Right atrium auricular region (tissue), 2 donors: ENCODE data around the gene APOC4. TPM values are rescaled to one million over a fixed set of nuclear protein-coding genes. Genes with fewer than 3 reads are reported as not detected.
A peak's percentile ranks its signal among the peaks of the same experiment; 100 is the strongest.

ENCODE experiments used
- DNase-seq: peaks from one replicate; pipeline ENCODE4 v3.0.0-alpha.2; 2019; ENCODE audit warnings: low spot score
- H3K27ac ChIP-seq, 2 donors: fragments of 200-600 bp; sonication (generic); 1 replicate in 1 of 2; 2 replicates in 1 of 2; pipeline ENCODE4 v1.5.1; 2016 to 2019
- H3K27me3 ChIP-seq, 2 donors: fragments of 200-600 bp; sonication (generic); one replicate each; pipeline versions ENCODE4 v1.5.1 to v1.6.0; 2017 to 2019
- H3K36me3 ChIP-seq: fragments of 200-600 bp; sonication (generic); one replicate; pipeline ENCODE4 v1.5.1; 2016
- H3K4me1 ChIP-seq, 2 donors: fragments of 200-600 bp; sonication (generic); one replicate each; pipeline versions ENCODE4 v1.5.1 to v1.6.0; 2017 to 2019
- H3K4me3 ChIP-seq, 2 donors: fragments of 200-600 bp; sonication (generic); 1 replicate in 1 of 2; 2 replicates in 1 of 2; pipeline ENCODE4 v1.5.1; 2017 to 2019; ENCODE audit warnings: mild to moderate bottlenecking in 1 of 2, moderate library complexity in 1 of 2
- H3K9me3 ChIP-seq, 2 donors: fragments of 200-600 bp; sonication (generic); one replicate each; pipeline ENCODE4 v1.5.1; 2019
- CTCF ChIP-seq, 2 donors: fragments of 200-600 bp; sonication (generic); IDR thresholded peaks; one replicate each; pipeline ENCODE4 v1.5.1; 2019; ENCODE audit warnings: antibody characterized with exemption in 2 of 2
- total RNA-seq, 2 donors: library from RNA; depleted of rRNA; stranded (reverse); fragments of >200 nt; gene quantifications; one replicate each; pipeline ENCODE4 v1.1.0, GENCODE V29; 2016

APOC4 gene
- total RNA-seq, 2 donors from 2014 or later = not detected

GRCh38 chr19:44897835-44898234 lies 44.2 kb upstream of the APOC4 start:
- no peak overlapping the region for H3K4me3 ChIP-seq
- no peak overlapping the region for H3K27ac ChIP-seq
- no peak for TF ChIP-seq CTCF (IDR thresholded peaks at IDR 0.05)
- no peaks in the 10 kb centered on the region for H3K27me3 ChIP-seq
- DNase-seq = no peak
- peaks cover 0 to under 1% of the 10 kb centered on the region in 2 donors for H3K4me1 ChIP-seq
- H3K36me3 ChIP-seq = peaks cover 77% of the 10 kb centered on the region
- no peaks in the 10 kb centered on the region for H3K9me3 ChIP-seq

- Histone ChIP-seq H3K9me3 (no peaks in the 10 kb centered on the region), H3K27ac (no peak overlapping the region), H3K4me3 (no peak overlapping the region), H3K36me3 (peaks cover 55% of the 10 kb centered on the region), H3K4me1 (peaks cover 0 to 11% of the 10 kb centered on the region in 2 donors), H3K27me3 (peaks cover 0 to 4% of the 10 kb centered on the region in 2 donors)
- no peak for TF ChIP-seq CTCF (IDR thresholded peaks at IDR 0.05)
- DNase-seq = no peak
Observed at GRCh38 chr19:44900328-44901244, 41.5 kb upstream of the APOC4 start.

- peaks cover 0 to 8% of the 10 kb centered on the region in 2 donors for H3K27me3 ChIP-seq
- no peaks in the 10 kb centered on the region for H3K9me3 ChIP-seq
- H3K36me3 ChIP-seq = peaks cover 35% of the 10 kb centered on the region
- H3K4me3 ChIP-seq = no peak overlapping the region
- H3K27ac ChIP-seq = no peak overlapping the region
- TF ChIP-seq CTCF (IDR thresholded peaks at IDR 0.05) = no peak
- peaks cover 0 to 21% of the 10 kb centered on the region in 2 donors for H3K4me1 ChIP-seq
- DNase-seq = no peak
Observed at GRCh38 chr19:44903216-44903601, 38.8 kb upstream of the APOC4 start.

GRCh38 chr19:44903602-44904425 lies 38.2 kb upstream of the APOC4 start:
- Histone ChIP-seq H3K36me3 (peaks cover 35% of the 10 kb centered on the region), H3K4me3 (no peak overlapping the region), H3K9me3 (no peaks in the 10 kb centered on the region), H3K27ac (no peak overlapping the region), H3K27me3 (peaks cover 0 to 8% of the 10 kb centered on the region in 2 donors), H3K4me1 (peaks cover 0 to 21% of the 10 kb centered on the region in 2 donors)
- peak; percentile 98 to 100 for TF ChIP-seq CTCF (IDR thresholded peaks at IDR 0.05)
- DNase-seq = peak; percentile 85

GRCh38 chr19:44904426-44904994 lies 37.5 kb upstream of the APOC4 start:
- Histone ChIP-seq H3K4me3 (no peak overlapping the region), H3K27me3 (peaks cover 0 to 8% of the 10 kb centered on the region in 2 donors), H3K27ac (no peak overlapping the region), H3K4me1 (peaks cover 0 to 21% of the 10 kb centered on the region in 2 donors), H3K36me3 (peaks cover 35% of the 10 kb centered on the region), H3K9me3 (no peaks in the 10 kb centered on the region)
- TF ChIP-seq CTCF (IDR thresholded peaks at IDR 0.05) = no peak
- DNase-seq = no peak
